ENCODE results near the gene RGP1.

DNA sequence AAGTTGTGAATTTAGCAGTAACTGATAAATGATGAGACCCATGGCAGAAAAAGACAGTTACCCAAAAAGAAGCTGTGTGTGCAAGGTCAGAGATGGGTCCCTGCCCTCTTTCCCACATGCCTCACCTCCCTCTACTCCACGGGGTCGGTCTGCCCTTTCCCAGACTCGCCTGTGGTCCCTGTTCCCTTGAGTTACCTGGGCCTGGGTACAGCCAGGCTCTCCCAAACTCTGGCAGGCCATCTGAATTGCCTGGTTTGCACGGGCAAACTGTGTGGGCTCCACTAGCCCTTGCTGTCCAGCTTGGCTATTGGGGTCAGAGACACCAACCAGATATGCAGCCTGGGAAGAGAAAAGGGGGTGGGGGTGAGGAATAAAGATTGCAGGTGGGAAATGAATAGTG is 40.9 kb upstream of the RGP1 start:
- no peak for TF ChIP-seq CTCF (IDR thresholded peaks at IDR 0.05; ENCODE audit: low read depth, low read length)
- TF ChIP-seq MAX (IDR thresholded peaks at IDR 0.05; ENCODE audit: low read depth, low read length), result no peak
- no peak for TF ChIP-seq POLR2A (IDR thresholded peaks at IDR 0.05; ENCODE audit: extremely low read depth, insufficient read length)

Measured in NB4 (cell line).